Esophagus muscularis mucosa (tissue), 3 donors: ENCODE results near the gene TBCE.

ENCODE experiments used
- POLR2AphosphoS5 ChIP-seq, 2 donors: sonication (generic); formaldehyde crosslinking; IDR thresholded peaks; one replicate each; pipeline ENCODE4 v1.6.1; 2017; ENCODE audit warnings: antibody characterized with exemption in 2 of 2
- TF ChIP-seq, protein P1 (sequence below), 3 experiments: fragments of 200-600 bp in 2 of 3; fragments of 450-650 bp in 1 of 3; sonication (generic) in 2 of 3; IDR thresholded peaks; one replicate each; pipeline ENCODE4 v1.5.1; 2017 to 2019; ENCODE audit warnings: antibody characterized with exemption in 3 of 3, mild to moderate bottlenecking in 2 of 3, moderate library complexity in 1 of 3

DNA sequence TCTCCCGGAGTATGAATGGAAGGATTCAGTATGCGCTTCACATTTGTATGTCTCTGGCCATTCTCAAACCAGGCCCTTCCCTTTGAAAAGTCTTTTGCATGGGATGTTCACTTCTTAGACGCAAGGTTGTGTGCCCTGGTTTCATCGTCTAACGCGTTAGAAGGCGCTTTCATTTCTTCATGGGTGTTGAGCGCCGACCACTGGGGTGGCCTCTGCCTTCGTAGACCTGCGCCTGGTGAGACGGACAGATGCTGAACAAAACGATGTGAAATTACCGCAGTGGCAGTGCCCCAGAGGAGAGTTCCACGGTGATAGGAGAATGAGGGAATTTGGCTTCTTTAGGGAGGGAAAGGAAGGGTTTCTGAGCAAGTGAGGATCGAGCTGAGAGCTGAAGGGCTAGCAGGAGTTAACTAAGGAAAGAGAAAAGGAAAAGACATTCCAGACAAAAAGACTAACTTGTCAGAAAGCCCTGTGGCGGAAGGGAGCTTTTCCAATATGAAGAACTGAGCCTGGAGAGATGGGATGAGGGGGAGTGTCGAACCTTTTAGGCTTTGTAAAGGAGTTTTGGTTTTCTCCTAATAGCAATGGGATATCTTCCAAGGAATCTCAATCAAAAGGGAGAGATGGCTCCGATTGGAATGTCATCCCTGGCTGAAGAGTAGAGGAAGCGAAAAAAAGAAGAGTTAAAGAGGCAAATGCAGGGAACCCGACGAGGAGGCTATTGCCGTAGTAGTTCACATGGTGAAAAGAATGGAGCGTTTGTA lies 37.9 kb upstream of the TBCE start:
- TF ChIP-seq, protein P1, sequence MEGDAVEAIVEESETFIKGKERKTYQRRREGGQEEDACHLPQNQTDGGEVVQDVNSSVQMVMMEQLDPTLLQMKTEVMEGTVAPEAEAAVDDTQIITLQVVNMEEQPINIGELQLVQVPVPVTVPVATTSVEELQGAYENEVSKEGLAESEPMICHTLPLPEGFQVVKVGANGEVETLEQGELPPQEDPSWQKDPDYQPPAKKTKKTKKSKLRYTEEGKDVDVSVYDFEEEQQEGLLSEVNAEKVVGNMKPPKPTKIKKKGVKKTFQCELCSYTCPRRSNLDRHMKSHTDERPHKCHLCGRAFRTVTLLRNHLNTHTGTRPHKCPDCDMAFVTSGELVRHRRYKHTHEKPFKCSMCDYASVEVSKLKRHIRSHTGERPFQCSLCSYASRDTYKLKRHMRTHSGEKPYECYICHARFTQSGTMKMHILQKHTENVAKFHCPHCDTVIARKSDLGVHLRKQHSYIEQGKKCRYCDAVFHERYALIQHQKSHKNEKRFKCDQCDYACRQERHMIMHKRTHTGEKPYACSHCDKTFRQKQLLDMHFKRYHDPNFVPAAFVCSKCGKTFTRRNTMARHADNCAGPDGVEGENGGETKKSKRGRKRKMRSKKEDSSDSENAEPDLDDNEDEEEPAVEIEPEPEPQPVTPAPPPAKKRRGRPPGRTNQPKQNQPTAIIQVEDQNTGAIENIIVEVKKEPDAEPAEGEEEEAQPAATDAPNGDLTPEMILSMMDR (IDR thresholded peaks at IDR 0.05): no peak
- no peak for TF ChIP-seq POLR2AphosphoS5 (IDR thresholded peaks at IDR 0.05)
